NCI-H2107 treated with DMSO at 0.1 percent for 48 hours (cell line): ENCODE measurements around the gene UBE2Q2.
"Not testable (repeated sequence)": the region's sequence is repeated elsewhere in the genome, so short reads cannot be mapped to it uniquely, and the experiment has no call there.

Source experiments
- DNase-seq: peaks from one replicate; lab custom pipeline; 2025; ENCODE audit not compliant: unreplicated experiment; lab: John Stamatoyannopoulos, UW

Gene UBE2Q2

DNA sequence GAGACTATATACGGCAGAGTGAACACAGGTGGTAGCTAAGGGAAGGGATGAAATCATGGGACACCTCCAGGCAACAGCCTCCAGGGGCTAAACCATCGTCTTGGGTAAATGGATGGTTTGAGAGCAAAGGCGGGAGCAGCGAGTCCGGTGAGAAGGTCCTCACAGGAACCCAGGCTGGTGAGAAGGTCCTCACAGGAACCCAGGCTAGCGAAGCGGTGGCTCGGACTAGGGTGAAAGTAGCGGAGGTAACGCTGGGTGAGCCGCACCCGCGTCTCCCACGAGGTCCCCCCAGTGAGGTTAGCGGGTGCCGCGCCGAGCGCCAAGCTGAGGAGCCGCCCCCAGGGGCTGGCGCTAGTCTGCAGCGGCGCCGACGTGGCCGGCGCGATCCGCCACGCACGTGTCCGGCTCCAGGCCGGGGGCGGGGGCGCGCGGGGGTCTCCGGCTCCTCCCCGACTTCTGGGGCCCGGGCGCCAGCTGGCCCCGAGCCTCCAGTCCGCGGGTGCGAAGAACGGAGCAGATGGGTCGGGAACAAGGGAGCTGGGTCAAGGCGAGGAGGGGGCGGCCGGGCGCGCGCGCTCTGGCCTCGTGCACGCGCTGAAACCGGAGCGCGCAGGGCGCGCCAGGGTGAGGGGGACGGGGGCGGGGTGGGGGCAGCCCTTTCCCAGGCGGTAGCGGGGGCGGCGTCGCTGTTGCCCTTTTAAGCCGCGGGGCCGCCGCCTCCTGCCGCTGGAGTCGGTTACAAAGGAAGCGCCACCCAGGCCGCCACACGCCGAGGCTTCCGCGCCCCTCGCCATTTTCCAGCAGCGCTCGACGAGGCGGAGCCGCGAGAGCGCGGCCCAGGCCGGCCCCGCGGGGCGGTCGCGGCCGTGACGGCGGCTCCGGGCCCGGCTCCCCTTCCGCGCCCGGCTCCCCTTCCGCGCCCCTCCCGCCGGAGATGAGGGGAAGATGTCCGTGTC, at the start of gene UBE2Q2:
TSS of gene UBE2Q2 (plus strand) at position 726 of the 956 bp plus-strand sequence. CDS start at position 946, 220 bp downstream.
- no peak for DNase-seq

DNA sequence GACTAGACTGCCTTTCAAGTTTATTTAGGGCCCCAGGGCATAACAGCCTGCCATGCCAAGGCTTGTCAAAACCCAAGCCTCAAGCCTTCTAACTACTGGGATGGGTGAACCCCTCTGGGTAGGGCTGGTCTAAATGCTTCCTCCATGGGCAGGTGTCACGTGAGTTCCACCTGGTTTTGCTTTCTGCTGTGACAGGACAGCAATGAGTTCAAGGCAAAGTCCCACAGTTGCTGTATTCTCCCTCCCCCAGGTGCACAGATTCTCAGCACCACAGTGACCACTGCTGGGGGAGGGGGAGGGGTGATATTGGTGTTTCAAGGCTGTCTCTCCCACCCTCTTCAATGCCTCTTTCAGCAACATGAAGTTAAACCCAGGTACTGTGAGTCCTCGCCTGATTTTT, 46.9 kb upstream of the UBE2Q2 start:
- DNase-seq, result no peak

DNA sequence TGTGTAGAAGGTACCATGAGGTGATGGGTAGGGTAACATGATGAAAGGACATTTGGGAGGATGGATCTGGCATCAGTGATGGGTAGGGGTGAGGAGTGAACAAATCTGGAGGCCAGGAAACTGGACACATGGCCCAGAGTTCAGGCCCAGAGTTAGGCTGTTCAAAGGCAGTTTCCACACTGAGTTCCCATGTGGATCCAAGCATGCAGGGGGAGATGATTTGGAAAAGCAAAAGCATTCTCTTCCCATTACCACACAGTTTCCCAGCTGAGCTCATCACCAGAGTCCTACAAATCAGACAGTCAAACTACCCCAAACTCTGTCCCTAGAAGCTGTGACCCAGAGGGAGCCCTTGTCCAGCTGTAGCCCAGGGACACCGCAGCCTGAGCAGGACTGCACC, 46.1 kb upstream of the UBE2Q2 start:
- DNase-seq, result not testable (repeated sequence)

DNA sequence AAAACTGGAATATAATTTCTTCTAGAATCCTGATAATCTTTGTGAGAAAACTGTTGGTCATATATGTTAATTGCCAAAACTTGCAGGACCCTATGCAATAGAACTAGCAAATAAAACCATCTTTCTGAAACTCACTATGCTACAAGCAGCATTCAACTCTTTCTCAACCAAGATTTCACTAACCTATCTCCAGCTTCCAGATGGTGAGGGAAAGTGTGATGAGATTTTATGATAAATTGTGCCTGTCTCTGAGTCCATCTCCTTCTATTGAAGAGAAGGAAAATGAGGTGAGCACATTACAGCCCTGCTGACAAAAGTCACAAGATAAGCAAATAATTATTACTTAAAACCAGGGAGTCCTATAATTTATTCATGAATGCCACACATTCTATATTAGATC, 44.1 kb upstream of the UBE2Q2 start:
- no peak for DNase-seq

DNA sequence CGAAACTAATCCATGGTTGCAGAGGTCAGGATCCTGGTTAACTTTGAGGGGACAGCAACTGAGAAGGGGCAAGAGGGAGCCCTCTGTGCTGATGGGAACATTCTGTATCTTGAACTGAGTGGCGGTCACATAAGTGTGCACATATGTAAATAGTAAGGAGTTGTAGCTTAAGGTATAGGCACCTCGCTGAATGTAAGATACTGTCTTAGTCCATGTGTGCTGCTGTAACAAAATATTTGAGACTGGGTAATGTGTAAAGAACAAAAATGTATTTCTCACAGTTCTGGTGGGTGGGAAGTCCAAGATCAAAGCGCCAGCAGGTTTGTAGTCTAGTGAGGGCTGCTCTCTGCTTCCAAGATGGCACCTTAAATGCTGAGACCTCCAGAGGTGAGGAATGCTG, 42.8 kb upstream of the UBE2Q2 start:
- not testable (repeated sequence) for DNase-seq

DNA sequence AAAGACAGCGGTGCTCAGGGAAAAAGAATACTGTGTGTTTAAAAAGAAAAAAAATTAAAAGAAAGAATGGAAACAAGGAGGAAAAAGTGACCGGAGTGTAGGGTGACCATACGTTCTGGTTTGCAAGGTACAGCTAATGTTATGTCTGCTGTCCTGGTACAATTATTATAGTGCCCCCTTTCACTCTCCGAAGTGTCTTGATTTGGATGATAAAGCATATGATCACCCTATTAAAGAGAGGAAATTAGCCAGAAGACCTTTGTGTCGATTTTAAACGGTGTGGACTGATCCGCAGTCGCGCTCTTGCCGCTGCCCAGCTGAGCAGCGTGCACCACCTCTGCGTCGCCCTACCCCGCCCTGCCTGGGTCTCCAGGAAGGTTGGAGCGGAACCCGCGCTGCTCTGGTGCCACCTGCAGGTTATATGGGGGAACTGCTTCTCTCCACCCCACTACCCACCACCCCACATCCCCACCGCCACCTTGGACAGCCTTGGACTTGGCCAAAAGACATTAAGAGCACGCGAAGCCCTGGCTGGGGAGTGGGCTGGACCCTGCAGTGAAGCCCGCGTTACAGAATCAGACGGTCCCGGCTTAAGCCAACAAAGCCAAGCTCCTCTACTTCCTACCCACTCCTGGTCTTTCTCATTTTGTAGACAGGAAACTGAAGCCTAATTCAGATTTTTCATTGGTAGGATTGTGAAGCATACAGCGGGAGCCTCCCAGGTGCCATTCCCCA, 41.2 kb upstream of the UBE2Q2 start:
- DNase-seq, result no peak

DNA sequence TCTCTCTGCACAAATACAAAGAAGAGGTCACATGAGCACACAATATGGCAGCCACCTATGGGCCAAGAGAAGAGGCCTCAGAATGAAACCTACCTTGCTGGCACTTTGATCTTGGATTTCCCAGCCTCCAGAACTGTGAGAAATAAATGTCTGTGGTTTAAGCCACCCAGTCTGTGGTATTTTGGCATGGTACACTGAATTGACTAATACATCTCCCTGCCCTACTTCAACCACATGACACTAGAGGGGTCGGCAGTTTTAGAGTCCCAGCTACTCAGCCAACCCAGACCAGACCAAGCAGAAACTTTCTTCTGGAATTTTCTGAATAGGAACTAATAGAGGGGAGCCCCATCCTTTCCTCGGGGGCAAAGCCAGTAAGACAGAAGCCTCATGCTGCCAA, 35.8 kb upstream of the UBE2Q2 start:
- not testable (repeated sequence) for DNase-seq

DNA sequence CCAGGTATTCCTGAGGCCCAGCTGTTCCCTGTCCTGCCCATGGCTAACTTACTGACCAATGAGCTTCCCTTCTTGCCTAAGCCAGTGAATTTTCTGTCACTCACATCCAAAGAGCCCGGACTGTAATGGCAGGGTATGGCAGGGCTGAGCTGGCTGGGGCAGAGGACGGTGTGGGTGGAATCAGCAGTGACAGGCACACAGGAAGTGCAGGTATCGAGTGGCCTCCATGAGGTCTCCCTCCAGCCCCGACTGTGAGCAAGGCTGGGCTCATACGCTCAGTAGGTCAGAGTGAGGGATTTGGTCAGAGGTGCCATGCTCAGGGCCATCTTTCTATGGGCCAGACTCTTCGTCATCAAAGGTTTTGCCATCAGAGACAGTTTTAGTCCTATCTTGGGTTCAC, 35.2 kb upstream of the UBE2Q2 start:
- not testable (repeated sequence) for DNase-seq

DNA sequence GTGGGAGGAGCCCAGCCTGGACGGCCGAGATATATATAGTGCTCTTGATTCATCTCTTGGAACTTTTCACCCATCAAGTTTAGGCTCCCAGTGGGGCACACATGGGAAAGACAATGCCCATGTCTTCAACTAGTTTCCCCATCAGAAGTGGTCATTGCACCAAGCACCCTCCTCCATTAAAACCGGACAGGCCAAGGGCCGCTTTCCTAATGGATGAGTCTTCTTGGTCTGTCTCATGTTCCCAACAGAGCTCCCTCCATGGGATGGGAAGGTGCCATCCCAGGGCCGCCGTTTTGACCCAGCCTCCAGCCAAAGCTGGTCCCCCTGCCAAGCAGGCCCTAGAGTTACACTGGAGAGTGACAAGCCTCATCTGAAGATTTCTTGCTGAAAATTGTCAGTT, 34.7 kb upstream of the UBE2Q2 start:
- DNase-seq, result no peak

DNA sequence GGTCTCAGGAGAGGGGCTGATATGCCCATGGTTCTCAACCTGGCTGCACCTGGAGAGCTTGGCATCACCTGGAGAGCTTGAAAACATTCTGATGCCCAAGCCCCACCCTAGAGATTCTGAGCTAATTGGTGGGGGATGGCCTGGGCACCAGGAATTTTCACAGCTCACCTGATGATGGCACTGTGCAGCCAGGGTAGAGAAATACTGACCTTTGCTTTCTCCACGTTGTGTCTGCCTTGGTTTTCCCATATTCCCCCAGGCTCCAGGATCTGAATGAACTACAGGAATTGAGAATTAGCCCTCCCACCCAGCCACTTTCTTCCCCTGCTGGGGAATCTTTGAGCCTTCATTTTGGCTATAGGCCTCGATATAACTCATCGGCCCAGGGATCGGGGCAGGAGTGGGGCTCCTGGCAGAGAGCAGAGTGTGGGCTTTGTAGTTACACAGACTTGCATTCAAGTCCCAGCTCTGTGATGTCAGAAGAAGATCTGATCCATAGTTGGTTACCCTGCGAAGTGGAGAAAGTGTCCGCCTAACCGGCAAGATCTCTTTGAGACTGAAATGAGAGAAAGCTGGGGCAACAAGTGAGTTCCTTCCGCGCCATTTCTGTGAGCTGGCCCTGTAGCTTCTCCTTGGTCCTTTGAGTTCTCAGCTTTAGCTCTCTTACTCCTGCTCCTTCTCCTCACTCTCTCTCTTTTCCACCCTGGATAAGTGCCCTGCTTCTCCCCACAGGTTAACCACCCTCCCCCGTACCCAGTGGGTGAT, 33.1 kb upstream of the UBE2Q2 start:
- no peak for DNase-seq

DNA sequence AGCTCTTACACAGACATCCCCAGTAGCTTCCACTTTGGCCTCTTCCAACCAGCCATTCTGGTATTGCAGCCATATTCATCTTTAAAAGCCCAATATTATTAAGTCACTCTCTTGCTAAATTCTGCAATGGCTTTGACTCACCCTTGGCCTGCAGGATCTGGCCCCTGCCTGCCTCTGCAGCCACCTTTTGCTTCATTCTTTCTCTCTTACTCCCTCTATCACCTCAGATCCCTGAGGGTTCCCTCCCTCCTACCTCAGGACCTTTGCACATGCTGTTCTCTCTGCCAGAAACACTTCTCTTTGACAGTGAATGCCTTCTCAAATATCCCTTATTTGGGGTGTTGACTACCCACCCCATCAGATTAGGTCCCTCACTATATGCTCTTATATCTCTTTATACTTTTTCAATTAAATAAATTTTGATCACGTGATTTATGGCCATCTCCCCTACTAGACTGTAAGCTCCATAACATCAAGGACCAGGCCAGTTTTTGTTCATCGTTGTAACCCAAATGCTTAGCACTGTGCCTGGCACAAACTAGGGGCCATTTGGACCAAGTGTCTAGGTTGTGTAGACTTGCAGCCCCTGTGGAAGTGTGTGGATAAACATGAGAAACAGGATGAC, 32.3 kb upstream of the UBE2Q2 start:
- DNase-seq, result no peak

DNA sequence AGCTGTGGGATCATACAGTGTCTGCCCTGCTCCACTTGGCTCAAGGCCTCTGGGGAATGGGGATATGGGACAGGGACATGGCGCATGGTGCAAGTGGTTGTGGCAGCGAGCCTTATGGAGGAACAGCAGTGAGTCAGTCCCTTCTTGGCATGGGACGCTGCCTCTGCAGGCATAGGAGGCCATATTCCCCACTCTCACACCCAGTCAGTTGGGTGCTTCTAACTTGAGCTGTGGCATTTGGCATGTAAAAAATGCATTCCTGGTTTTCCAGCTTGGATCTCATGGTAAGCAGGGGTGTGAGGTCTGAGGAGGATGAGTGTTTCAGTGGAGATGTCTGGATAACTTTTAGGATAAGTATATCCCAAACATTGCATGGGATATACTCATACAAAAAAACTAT, 31.6 kb upstream of the UBE2Q2 start:
- DNase-seq, result no peak

DNA sequence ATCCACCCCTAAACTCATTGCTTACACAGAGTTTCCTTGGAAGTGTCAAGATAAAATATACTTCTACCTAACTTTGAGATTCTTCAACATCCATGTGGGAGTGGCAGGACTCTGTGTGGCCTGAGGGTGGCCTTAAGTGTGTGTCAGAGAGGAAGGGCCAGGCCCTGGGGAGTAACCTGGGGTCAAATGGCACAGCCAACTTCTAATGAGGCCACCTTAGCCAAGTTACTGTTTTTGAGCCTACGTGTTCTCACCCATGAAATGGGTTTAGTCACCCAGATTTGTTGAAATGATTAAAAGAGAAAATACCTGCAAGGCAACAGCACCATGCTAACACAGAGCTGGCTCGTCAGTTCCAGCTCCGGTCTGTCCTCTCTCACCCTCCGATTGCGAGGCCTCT, 28.5 kb upstream of the UBE2Q2 start:
- DNase-seq, result no peak

DNA sequence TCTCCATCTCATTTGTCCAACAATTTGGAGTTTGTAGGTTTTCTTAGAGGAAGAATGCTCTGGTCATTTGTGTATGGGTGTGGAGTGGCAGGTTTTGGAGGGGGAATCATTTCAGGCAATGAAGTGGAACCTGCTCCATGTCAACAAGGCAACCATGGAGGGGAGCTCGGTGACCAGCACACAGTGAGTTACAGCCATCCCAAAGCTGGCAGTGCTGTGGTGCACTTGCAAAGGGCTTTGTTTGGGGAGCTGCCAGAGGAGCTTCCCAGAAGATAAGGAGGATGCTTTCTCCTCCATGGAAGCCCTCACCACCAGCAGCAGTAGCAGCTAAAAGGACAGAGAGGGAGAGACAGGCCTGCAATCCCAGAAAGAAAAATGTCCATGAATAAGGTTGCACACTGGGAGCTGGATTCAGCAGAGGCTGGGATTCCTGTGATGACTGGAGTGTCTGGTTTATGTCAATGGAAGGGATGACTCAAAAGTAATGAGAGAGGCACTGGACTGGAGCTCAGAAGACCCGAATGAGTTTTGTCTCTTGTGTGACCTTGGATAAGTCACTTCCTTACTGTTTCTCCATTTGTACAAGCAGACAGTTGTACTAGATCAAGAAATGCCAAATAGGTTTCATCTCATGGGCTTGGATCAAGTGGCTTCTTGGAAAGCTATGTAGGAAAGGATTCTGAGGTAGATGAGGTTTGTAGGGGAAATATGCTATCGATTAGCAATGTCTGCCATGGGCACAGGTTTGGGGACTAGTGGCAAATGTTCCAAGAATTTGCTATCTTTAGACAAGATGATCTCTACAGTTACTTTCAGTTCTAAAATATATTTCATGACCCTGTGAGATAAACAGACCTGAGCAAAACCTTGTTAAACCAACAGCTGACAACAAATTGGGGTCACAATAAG, 27.2 kb upstream of the UBE2Q2 start:
- DNase-seq, result no peak

DNA sequence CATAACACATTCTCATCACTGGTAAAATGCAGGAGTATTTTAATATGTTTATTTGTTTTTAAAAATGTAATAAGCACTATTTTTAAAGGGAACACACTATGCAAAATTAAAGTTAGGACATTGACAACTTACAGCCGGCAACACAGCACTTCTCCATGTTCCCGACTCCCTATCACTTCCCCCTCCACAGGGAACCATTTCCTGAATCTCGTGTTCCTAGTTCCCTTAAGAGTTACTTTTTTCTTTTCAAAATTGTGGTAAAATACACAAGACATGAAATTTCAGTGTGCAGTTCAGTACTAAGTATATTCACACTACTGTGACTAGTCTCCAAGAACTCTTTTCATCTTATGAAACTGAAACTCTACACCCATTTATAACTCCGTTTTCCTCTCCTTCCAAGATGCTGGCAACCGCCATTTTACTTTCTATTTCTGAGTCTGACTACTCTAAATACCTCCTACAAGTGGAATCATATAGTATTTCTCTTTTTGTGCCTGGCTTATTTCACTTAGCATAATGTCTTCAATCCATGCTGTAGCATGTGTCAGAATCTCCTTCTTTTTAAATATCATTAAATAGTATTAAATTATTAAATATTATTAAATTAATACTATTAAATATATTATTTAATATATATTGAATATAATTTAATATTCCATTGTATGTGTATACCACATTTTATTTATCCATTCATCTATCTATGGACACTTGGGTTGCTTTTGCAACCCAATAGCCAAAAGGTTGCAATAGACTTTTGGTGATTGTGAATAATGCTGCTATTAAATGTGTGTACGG, 25.9 kb upstream of the UBE2Q2 start:
- no peak for DNase-seq

DNA sequence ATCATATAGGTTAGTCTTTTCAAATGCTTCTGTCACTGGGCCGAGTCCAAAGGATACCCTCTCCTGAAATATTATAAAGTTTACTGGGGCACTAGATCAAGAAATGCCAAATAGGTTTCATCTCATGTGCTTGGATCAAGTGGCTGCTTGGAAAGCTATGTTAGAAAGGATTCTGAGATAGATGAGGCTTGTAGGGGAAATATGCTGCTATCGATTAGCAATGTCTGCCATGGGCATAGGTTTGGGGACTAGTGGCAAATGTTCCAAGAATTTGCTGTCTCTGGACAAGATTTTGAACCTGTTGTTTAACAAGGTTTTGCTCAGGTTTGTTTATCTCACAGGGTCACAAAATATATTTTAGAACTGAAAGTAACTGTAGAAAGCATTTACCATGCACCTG, 23.0 kb upstream of the UBE2Q2 start:
- DNase-seq, result no peak

DNA sequence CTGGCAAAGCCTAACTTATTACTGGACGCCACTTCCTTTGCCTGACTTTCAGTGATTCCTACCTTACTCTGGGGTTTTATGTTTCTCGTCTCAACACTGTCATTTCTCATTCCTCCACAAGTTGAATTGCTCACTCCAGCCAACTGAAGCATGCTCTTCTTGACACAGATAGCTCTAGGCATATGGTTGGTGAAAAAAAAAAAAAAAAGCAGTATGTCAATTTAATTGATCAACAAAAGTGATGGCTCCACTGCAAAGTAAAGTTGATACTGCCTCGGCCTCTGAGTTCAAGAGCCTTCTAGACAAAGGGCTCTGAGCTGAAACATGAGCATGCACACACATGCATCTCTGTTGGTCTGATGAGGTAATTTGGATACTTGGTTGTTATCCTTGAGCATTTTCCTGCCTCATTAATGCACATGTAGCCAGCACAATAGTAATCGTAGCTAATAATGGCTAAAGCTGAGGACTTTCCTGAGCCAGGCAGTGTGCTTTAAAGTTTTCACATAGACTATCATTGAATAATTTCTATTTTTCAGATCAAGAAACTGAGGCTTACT, 21.4 kb upstream of the UBE2Q2 start:
- DNase-seq, result no peak

DNA sequence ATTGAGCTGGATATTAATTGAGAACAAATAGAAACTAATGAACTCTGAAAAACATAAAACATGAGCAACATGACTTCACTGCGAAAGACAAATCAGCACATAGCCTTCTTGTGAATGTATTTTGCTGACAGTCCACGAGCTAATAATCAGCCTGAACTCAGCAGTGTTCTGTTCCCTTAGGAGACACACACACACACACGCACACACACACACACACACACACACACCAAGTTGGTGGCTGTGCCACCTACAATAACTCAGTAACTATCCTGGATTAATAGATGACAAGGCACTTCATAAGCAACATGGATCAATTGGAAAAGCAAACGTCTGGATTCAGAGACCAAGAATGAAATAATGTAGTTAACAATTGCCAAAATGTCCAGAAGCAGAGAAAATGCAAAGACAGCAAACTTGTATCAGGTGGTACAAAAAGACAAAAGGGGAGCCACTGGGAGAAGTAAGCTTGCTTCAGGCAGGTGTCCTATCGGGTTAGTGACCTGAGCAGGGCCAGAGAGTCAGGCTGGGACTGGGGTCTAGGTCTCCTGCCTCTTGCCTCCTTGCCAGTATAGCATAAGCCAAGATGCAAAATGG, 20.5 kb upstream of the UBE2Q2 start:
- no peak for DNase-seq
